Measurements from ENCODE around the gene TECPR2. TPM values are rescaled to one million over a fixed set of nuclear protein-coding genes. Genes with fewer than 3 reads are reported as not detected.

TECPR2 gene
- total RNA-seq, 1 donor from 2014 or later: 5.1 TPM

- H3K4me3 ChIP-seq (ENCODE audit: low read depth, low read length): no peak overlapping the region
- no peak for DNase-seq (ENCODE audit: low read depth)
- TF ChIP-seq, protein P1, sequence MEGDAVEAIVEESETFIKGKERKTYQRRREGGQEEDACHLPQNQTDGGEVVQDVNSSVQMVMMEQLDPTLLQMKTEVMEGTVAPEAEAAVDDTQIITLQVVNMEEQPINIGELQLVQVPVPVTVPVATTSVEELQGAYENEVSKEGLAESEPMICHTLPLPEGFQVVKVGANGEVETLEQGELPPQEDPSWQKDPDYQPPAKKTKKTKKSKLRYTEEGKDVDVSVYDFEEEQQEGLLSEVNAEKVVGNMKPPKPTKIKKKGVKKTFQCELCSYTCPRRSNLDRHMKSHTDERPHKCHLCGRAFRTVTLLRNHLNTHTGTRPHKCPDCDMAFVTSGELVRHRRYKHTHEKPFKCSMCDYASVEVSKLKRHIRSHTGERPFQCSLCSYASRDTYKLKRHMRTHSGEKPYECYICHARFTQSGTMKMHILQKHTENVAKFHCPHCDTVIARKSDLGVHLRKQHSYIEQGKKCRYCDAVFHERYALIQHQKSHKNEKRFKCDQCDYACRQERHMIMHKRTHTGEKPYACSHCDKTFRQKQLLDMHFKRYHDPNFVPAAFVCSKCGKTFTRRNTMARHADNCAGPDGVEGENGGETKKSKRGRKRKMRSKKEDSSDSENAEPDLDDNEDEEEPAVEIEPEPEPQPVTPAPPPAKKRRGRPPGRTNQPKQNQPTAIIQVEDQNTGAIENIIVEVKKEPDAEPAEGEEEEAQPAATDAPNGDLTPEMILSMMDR (conservative IDR thresholded peaks at IDR 0.05; ENCODE audit: low read depth, low read length): no peak
Measured at GRCh38 chr14:102503641-102504327, 141.0 kb downstream of the TECPR2 start.

DNA sequence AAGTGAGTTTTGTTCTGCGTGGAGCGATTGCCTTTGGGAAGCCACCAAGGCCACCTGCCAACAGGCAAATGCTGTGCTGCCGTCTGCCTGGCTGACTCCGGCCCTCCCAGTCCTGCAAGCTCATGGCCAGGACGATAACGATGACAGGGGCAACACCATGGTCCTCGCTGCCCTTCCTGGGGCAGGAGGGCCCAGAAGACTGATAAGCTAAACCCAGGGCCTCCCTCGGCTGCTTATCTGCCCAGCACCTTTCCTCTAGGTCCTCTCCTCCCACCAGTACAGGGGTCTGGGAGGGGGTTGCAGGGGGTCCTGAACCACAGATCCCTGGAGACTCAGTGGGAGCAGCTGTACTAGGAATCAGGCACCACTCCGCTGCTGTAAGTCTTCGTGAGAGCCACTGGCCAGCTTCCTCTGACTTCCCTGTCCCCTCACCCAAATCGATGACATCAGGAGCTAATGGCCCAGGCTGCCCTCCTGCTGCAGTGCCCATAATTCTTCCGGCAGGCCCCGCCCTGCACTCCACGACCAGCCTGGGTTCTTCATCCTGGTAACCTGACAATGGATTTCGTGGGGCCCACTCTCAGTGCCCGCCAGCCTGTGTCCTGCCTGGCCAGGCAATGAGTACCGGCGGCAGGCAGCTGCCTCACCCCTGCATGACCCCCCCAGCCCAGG, 141.7 kb downstream of the TECPR2 start:
- TF ChIP-seq, protein P1 (conservative IDR thresholded peaks at IDR 0.05; ENCODE audit: low read depth, low read length): no peak
- no peak for DNase-seq (ENCODE audit: low read depth)
- no peak overlapping the region for H3K4me3 ChIP-seq (ENCODE audit: low read depth, low read length)

DNA sequence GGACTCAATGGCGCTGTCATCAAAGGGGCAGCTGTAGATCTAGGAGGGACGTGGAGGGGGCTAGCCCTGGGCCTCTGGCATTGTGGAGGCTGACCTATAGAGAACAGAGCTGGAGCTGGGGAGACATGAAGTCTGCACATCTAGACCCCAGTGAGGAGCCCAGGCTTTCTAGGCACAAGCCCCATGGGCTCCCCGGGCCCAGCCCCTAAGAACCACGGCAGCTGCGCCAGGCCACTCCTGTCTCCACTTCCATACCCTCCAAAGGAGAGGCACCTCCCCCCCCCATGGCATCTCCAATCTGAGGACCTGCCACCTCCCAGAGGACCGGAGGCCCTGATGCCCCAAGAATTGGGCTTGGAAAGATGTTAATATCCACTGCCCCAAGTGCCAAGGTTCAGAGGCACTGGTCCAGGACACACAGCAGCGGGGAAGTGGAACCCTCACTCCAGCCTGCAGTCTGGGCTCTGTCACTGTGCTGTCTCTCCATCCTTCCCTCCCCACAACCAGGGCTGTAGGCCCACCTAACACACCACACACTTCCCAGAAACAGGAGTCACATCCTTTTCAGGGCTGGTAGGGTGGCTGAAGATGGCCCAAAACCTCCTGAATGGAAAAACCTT, 142.4 kb downstream of the TECPR2 start:
- H3K4me3 ChIP-seq (ENCODE audit: low read depth, low read length): no peak overlapping the region
- TF ChIP-seq, protein P1 (conservative IDR thresholded peaks at IDR 0.05; ENCODE audit: low read depth, low read length): no peak
- no peak for DNase-seq (ENCODE audit: low read depth)

- TF ChIP-seq, protein P1 (conservative IDR thresholded peaks at IDR 0.05; ENCODE audit: low read depth, low read length): no peak
- DNase-seq (ENCODE audit: low read depth): no peak
Measured at GRCh38 chr14:102505775-102506625, 143.3 kb downstream of the TECPR2 start.

GRCh38 chr14:102506626-102506925, 143.8 kb downstream of the TECPR2 start:
- H3K4me3 ChIP-seq (ENCODE audit: low read depth, low read length): no peak overlapping the region
- TF ChIP-seq, protein P1 (conservative IDR thresholded peaks at IDR 0.05; ENCODE audit: low read depth, low read length): no peak
- no peak for DNase-seq (ENCODE audit: low read depth)

More at GRCh38 chr14:102505775-102506625, 143.3 kb downstream of the TECPR2 start:
- H3K4me3 ChIP-seq (ENCODE audit: low read depth, low read length): no peak overlapping the region

GRCh38 chr14:102507081-102507856, 144.5 kb downstream of the TECPR2 start:
- no peak overlapping the region for H3K4me3 ChIP-seq (ENCODE audit: low read depth, low read length)
- DNase-seq (ENCODE audit: low read depth): no peak
- TF ChIP-seq, protein P1 (conservative IDR thresholded peaks at IDR 0.05; ENCODE audit: low read depth, low read length): no peak

All from epithelial cell of proximal tubule (primary cell).